ENCODE measurements around the gene POLR3GL. TPM values are rescaled to one million over a fixed set of nuclear protein-coding genes. Genes with fewer than 3 reads are reported as not detected.

Gene POLR3GL
- total and polyA plus RNA-seq, 10 of the 15 experiments (the other 5 are each of a cell fraction or from before 2014, with no cell fraction given): 12.8 to 47.0 (median 26.6) TPM

DNA sequence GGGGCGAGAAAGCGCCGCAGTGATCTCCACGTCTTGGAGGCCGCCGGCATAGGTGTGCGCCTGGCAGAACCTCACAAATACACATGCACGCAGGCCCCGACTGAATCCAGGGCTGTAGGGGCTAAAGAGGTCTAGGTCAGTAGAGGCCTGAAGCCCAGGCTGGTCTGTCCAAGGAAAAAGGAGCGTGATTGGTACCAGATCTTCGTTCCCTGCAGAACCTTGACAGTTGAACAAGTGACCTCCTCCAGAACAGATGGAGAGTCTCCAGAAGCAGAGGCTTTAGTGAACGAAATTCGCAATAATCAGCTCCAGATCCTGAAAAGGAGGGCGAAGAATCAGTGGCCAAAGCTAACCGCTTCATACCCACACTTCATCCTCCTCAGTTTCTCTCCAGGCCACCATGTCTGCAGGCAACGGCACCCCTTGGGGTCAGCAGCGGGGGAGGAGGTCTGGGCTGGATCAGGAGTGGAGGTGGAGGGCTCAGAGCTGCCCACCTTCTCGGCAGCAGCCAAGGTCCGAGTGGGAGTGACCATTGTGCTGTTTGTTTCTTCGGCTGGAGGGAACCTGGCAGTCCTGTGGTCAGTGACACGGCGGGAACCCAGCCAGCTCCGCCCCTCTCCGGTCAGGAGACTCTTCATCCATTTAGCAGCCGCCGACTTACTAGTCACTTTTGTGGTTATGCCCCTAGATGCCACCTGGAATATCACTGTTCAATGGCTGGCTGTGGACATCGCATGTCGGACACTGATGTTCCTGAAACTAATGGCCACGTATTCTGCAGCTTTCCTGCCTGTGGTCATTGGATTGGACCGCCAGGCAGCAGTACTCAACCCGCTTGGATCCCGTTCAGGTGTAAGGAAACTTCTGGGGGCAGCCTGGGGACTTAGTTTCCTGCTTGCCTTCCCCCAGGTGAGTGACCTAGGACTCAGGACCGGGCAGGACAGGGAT is 45.2 kb upstream of the POLR3GL start (continued):
- TF ChIP-seq, protein P1, sequence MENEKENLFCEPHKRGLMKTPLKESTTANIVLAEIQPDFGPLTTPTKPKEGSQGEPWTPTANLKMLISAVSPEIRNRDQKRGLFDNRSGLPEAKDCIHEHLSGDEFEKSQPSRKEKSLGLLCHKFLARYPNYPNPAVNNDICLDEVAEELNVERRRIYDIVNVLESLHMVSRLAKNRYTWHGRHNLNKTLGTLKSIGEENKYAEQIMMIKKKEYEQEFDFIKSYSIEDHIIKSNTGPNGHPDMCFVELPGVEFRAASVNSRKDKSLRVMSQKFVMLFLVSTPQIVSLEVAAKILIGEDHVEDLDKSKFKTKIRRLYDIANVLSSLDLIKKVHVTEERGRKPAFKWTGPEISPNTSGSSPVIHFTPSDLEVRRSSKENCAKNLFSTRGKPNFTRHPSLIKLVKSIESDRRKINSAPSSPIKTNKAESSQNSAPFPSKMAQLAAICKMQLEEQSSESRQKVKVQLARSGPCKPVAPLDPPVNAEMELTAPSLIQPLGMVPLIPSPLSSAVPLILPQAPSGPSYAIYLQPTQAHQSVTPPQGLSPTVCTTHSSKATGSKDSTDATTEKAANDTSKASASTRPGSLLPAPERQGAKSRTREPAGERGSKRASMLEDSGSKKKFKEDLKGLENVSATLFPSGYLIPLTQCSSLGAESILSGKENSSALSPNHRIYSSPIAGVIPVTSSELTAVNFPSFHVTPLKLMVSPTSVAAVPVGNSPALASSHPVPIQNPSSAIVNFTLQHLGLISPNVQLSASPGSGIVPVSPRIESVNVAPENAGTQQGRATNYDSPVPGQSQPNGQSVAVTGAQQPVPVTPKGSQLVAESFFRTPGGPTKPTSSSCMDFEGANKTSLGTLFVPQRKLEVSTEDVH (IDR thresholded peaks at IDR 0.05; ENCODE audit: low read depth, partially characterized antibody): no peak
- TF ChIP-seq HCFC1 (IDR thresholded peaks at IDR 0.05; ENCODE audit: low read length): no peak
- TF ChIP-seq, protein P2, sequence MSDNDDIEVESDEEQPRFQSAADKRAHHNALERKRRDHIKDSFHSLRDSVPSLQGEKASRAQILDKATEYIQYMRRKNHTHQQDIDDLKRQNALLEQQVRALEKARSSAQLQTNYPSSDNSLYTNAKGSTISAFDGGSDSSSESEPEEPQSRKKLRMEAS (IDR thresholded peaks at IDR 0.05; ENCODE audit: low read depth, low read length): no peak
- TF ChIP-seq KDM1A (IDR thresholded peaks at IDR 0.05; ENCODE audit: borderline replicate concordance): no peak
- no peak for TF ChIP-seq BACH1 (IDR thresholded peaks at IDR 0.05; ENCODE audit: borderline replicate concordance)
- TF ChIP-seq NFIC (IDR thresholded peaks at IDR 0.05; ENCODE audit: low read depth, low read length): no peak
- TF ChIP-seq, protein P3, sequence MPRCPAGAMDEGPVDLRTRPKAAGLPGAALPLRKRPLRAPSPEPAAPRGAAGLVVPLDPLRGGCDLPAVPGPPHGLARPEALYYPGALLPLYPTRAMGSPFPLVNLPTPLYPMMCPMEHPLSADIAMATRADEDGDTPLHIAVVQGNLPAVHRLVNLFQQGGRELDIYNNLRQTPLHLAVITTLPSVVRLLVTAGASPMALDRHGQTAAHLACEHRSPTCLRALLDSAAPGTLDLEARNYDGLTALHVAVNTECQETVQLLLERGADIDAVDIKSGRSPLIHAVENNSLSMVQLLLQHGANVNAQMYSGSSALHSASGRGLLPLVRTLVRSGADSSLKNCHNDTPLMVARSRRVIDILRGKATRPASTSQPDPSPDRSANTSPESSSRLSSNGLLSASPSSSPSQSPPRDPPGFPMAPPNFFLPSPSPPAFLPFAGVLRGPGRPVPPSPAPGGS (IDR thresholded peaks at IDR 0.05; ENCODE audit: borderline replicate concordance, insufficient read depth, low read depth, low read length, poor library complexity, severe bottlenecking): no peak
- no peak for TF ChIP-seq SIN3A (IDR thresholded peaks at IDR 0.05; ENCODE audit: low read depth, low read length)
- TF ChIP-seq ZNF24 (IDR thresholded peaks at IDR 0.05): no peak
- TF ChIP-seq TBL1XR1 (IDR thresholded peaks at IDR 0.05; ENCODE audit: low read depth, low read length): no peak
- TF ChIP-seq POLR2AphosphoS5 (IDR thresholded peaks at IDR 0.05; ENCODE audit: low read length): peak; percentile 31
- TF ChIP-seq NR2C2 (IDR thresholded peaks at IDR 0.05; ENCODE audit: borderline replicate concordance, control insufficient read depth, insufficient read length, low read depth): no peak
- TF ChIP-seq MYB (IDR thresholded peaks at IDR 0.05; ENCODE audit: borderline replicate concordance, low read depth, low read length): no peak
- 0 out of 2 replicates have a peak, but pooled peaks have one; percentile 13 for TF ChIP-seq SMAD5 (IDR thresholded peaks at IDR 0.05; ENCODE audit: low read depth)
- TF ChIP-seq POLR2A (IDR thresholded peaks at IDR 0.05; ENCODE audit: low read depth, low read length): peak; percentile 63
- TF ChIP-seq, protein P4, sequence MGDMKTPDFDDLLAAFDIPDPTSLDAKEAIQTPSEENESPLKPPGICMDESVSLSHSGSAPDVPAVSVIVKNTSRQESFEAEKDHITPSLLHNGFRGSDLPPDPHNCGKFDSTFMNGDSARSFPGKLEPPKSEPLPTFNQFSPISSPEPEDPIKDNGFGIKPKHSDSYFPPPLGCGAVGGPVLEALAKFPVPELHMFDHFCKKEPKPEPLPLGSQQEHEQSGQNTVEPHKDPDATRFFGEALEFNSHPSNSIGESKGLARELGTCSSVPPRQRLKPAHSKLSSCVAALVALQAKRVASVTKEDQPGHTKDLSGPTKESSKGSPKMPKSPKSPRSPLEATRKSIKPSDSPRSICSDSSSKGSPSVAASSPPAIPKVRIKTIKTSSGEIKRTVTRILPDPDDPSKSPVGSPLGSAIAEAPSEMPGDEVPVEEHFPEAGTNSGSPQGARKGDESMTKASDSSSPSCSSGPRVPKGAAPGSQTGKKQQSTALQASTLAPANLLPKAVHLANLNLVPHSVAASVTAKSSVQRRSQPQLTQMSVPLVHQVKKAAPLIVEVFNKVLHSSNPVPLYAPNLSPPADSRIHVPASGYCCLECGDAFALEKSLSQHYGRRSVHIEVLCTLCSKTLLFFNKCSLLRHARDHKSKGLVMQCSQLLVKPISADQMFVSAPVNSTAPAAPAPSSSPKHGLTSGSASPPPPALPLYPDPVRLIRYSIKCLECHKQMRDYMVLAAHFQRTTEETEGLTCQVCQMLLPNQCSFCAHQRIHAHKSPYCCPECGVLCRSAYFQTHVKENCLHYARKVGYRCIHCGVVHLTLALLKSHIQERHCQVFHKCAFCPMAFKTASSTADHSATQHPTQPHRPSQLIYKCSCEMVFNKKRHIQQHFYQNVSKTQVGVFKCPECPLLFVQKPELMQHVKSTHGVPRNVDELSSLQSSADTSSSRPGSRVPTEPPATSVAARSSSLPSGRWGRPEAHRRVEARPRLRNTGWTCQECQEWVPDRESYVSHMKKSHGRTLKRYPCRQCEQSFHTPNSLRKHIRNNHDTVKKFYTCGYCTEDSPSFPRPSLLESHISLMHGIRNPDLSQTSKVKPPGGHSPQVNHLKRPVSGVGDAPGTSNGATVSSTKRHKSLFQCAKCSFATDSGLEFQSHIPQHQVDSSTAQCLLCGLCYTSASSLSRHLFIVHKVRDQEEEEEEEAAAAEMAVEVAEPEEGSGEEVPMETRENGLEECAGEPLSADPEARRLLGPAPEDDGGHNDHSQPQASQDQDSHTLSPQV (IDR thresholded peaks at IDR 0.05): no peak
- TF ChIP-seq PML (IDR thresholded peaks at IDR 0.05; ENCODE audit: low read length): peak; percentile 60; the same call in 1 of the 2 replicates
- TF ChIP-seq YBX1 (IDR thresholded peaks at IDR 0.05): no peak
- TF ChIP-seq BCL11A (IDR thresholded peaks at IDR 0.05; ENCODE audit: low read depth, low read length): no peak
- TF ChIP-seq RUNX3 (IDR thresholded peaks at IDR 0.05; ENCODE audit: low read length): peak; percentile 60
- TF ChIP-seq CHD1 (IDR thresholded peaks at IDR 0.05; ENCODE audit: low read depth, low read length): no peak
- TF ChIP-seq CHD2 (IDR thresholded peaks at IDR 0.05; ENCODE audit: borderline replicate concordance, low read depth, low read length): no peak
- TF ChIP-seq RELA (IDR thresholded peaks at IDR 0.05; ENCODE audit: borderline replicate concordance, partially characterized antibody): no peak

Measured in GM12878 (cell line).